ENCODE measurements around the gene HS3ST6.

HS3ST6 gene

GRCh38 chr16:1950559-1950958, 32.3 kb upstream of the HS3ST6 start:
- DNase-seq (ENCODE audit: low read depth): no peak
- TF ChIP-seq, protein P1, sequence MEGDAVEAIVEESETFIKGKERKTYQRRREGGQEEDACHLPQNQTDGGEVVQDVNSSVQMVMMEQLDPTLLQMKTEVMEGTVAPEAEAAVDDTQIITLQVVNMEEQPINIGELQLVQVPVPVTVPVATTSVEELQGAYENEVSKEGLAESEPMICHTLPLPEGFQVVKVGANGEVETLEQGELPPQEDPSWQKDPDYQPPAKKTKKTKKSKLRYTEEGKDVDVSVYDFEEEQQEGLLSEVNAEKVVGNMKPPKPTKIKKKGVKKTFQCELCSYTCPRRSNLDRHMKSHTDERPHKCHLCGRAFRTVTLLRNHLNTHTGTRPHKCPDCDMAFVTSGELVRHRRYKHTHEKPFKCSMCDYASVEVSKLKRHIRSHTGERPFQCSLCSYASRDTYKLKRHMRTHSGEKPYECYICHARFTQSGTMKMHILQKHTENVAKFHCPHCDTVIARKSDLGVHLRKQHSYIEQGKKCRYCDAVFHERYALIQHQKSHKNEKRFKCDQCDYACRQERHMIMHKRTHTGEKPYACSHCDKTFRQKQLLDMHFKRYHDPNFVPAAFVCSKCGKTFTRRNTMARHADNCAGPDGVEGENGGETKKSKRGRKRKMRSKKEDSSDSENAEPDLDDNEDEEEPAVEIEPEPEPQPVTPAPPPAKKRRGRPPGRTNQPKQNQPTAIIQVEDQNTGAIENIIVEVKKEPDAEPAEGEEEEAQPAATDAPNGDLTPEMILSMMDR (IDR thresholded peaks at IDR 0.05; ENCODE audit: control insufficient read depth, extremely low read depth, insufficient read depth): no peak
- H3K4me3 ChIP-seq (ENCODE audit: low read depth, low read length): no peak overlapping the region

DNA sequence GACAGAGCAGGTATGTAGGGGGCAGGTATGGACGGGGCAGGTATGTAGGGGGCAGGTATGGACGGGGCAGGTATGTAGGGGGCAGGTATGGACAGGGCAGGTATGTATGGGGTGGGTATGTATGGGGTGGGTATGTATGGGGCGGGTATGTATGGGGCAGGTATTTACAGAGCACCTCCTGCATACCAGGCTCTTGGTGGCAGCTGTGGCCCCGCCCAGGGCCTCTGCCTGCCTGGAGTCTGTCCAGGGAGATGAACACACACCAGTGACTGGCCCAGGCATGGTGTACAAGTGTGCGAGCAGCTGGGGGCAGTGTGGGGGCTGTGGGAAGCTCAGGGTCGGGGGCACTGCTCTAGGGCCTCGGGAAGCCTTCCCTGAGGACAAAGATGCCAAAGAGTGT, 31.8 kb upstream of the HS3ST6 start:
- no peak for DNase-seq (ENCODE audit: low read depth)
- no peak overlapping the region for H3K4me3 ChIP-seq (ENCODE audit: low read depth, low read length)
- TF ChIP-seq, protein P1 (IDR thresholded peaks at IDR 0.05; ENCODE audit: control insufficient read depth, extremely low read depth, insufficient read depth): no peak

- no peak overlapping the region for H3K4me3 ChIP-seq (ENCODE audit: low read depth, low read length)
- TF ChIP-seq, protein P1 (IDR thresholded peaks at IDR 0.05; ENCODE audit: control insufficient read depth, extremely low read depth, insufficient read depth): no peak
- no peak for DNase-seq (ENCODE audit: low read depth)
Observed at GRCh38 chr16:1949507-1949906, 31.3 kb upstream of the HS3ST6 start.

- H3K4me3 ChIP-seq (ENCODE audit: low read depth, low read length): no peak overlapping the region
- no peak for DNase-seq (ENCODE audit: low read depth)
- TF ChIP-seq, protein P1 (IDR thresholded peaks at IDR 0.05; ENCODE audit: control insufficient read depth, extremely low read depth, insufficient read depth): no peak
Observed at GRCh38 chr16:1947369-1947670, 29.1 kb upstream of the HS3ST6 start.

DNA sequence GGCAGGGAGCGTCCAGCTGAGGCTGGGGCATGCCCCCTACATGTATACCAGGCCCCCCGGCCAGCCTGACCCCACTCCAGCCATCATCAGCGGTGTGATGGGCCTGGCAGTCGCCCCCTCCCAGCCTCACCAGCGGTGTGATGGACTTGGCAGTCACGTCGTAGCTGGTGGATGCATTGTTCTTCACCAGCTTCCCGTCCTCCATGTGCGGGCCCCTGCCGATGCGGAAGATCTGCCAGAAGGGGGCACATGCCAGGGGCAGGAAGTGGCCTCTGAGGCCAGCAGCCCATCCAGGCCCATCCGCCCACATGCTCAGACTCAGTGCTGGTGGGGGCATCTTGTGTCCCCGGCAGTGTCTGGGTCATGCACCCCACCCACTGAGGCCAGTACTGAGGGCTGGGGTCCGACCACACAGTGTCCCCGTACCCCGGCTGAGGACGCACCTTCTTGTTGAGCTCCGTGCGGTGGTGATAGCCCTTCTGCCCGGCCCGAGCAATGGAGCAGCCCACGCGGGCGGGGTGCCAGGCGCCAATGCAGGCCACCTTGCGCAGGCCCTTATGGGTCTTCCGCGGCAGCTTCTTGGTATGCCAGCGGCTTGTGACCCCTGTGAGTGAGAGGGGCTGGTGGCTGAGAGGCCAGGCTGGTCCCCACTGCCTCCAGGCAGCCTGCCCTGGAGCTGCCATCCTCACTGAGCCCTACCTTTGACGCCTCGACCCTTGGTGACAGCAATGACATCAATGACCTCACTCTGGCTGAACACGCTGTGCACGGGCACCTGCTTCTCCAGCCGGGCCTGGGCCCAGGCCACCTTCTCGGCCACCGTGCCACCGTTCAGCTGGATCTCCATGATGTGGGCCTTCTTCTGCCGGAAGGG, 28.5 kb upstream of the HS3ST6 start:
- TF ChIP-seq, protein P1 (IDR thresholded peaks at IDR 0.05; ENCODE audit: control insufficient read depth, extremely low read depth, insufficient read depth): no peak
- DNase-seq (ENCODE audit: low read depth): no peak
- H3K4me3 ChIP-seq (ENCODE audit: low read depth, low read length): no peak overlapping the region

GRCh38 chr16:1945559-1946391, 27.6 kb upstream of the HS3ST6 start:
- TF ChIP-seq, protein P1 (IDR thresholded peaks at IDR 0.05; ENCODE audit: control insufficient read depth, extremely low read depth, insufficient read depth): no peak
- no peak for DNase-seq (ENCODE audit: low read depth)
- H3K4me3 ChIP-seq (ENCODE audit: low read depth, low read length): no peak overlapping the region
